Breast epithelium (tissue), 4 donors: ENCODE results near the gene ROR1. TPM values are rescaled to one million over a fixed set of nuclear protein-coding genes. Genes with fewer than 3 reads are reported as not detected.

Source experiments
- DNase-seq, 2 donors: peaks; one replicate each; pipeline ENCODE4 v3.0.0-alpha.2; 2019; ENCODE audit warnings: low spot score in 2 of 2
- H3K27ac ChIP-seq, 2 donors: fragments of 200-600 bp; sonication (generic) in 1 of 2; one replicate each; pipeline ENCODE4 v1.5.1; 2016 to 2019; ENCODE audit warnings: mild to moderate bottlenecking in 1 of 2
- H3K27me3 ChIP-seq, 2 donors: fragments of 200-600 bp; sonication (generic) in 1 of 2; one replicate each; pipeline versions ENCODE4 v1.5.1 to v1.6.0; 2017 to 2019; ENCODE audit warnings: control low read depth in 1 of 2, mild to moderate bottlenecking in 1 of 2
- H3K36me3 ChIP-seq: fragments of 200-600 bp; one replicate; pipeline ENCODE4 v1.5.1; 2019
- H3K4me1 ChIP-seq, 2 donors: fragments of 200-600 bp; sonication (generic); one replicate each; pipeline ENCODE4 v1.5.1; 2016 to 2019; ENCODE audit warnings: control low read depth in 1 of 2
- H3K4me3 ChIP-seq, 3 donors: fragments of 200-600 bp; sonication (generic); 1 replicate in 2 of 3; 2 replicates in 1 of 3; pipeline ENCODE4 v1.5.1; 2016 to 2019; ENCODE audit warnings: mild to moderate bottlenecking in 3 of 3, moderate library complexity in 2 of 3
- H3K9me3 ChIP-seq, 2 donors: fragments of 200-600 bp; sonication (generic) in 1 of 2; one replicate each; pipeline ENCODE4 v1.5.1; 2016 to 2019; ENCODE audit warnings: control low read depth in 1 of 2
- POLR2A ChIP-seq: fragments of 450-650 bp; IDR thresholded peaks from one replicate; pipeline ENCODE4 v1.6.1; 2016; ENCODE audit warnings: antibody characterized with exemption, mild to moderate bottlenecking, moderate library complexity
- POLR2AphosphoS5 ChIP-seq, 3 donors: sonication (generic); formaldehyde crosslinking; IDR thresholded peaks; one replicate each; pipeline ENCODE4 v1.6.1; 2017; ENCODE audit warnings: antibody characterized with exemption in 3 of 3
- intact Hi-C: fragments of 100-400 bp; cut with DNase I; formaldehyde crosslinking; loops from one replicate; pipeline ENCODE4 v1.15.1; 2023; ENCODE audit warnings: low total_unique reads
- total RNA-seq, 3 donors: library from RNA; depleted of rRNA; stranded (reverse); fragments of >200 nt; gene quantifications; one replicate each; pipeline ENCODE4 v1.1.0, GENCODE V29; 2016
- TF ChIP-seq, protein P1 (sequence below), 3 donors: fragments of 450-650 bp; IDR thresholded peaks; one replicate each; pipeline ENCODE4 v1.5.1; 2016 to 2017; ENCODE audit warnings: antibody characterized with exemption in 3 of 3, mild to moderate bottlenecking in 3 of 3, moderate library complexity in 3 of 3

ROR1 gene
- 10 to 100 TPM in 1 of 3 donors, 1 to 10 TPM in 2; 5.9 to 11.6 (median 7.7) TPM for total RNA-seq

DNA sequence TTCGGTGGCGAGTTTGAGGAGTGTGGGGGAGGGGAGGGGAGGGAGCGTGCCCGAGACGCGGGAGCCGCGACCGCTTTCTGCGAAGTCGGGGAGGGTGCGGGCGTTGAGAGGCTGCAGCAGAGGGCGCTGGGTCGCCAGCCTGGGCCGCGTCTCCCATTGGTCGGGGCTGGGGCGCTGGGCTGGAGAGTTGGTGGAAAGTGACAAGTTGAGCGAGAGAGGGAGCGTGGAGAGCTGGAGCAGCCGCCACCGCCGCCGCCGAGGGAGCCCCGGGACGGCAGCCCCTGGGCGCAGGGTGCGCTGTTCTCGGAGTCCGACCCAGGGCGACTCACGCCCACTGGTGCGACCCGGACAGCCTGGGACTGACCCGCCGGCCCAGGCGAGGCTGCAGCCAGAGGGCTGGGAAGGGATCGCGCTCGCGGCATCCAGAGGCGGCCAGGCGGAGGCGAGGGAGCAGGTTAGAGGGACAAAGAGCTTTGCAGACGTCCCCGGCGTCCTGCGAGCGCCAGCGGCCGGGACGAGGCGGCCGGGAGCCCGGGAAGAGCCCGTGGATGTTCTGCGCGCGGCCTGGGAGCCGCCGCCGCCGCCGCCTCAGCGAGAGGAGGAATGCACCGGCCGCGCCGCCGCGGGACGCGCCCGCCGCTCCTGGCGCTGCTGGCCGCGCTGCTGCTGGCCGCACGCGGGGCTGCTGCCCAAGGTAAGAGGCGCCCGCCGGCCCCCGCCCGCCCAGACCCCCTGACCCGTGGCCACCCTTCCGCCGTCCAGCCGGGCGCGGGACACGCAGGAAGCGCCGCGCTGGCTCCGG lies at the start of gene ROR1:
TSS of gene ROR1 (plus strand) at position 203 of the 802 bp plus-strand sequence.
- peak within 1 kb of the TSS; percentile 81 to 91 for H3K27ac ChIP-seq
- TF ChIP-seq, protein P1, sequence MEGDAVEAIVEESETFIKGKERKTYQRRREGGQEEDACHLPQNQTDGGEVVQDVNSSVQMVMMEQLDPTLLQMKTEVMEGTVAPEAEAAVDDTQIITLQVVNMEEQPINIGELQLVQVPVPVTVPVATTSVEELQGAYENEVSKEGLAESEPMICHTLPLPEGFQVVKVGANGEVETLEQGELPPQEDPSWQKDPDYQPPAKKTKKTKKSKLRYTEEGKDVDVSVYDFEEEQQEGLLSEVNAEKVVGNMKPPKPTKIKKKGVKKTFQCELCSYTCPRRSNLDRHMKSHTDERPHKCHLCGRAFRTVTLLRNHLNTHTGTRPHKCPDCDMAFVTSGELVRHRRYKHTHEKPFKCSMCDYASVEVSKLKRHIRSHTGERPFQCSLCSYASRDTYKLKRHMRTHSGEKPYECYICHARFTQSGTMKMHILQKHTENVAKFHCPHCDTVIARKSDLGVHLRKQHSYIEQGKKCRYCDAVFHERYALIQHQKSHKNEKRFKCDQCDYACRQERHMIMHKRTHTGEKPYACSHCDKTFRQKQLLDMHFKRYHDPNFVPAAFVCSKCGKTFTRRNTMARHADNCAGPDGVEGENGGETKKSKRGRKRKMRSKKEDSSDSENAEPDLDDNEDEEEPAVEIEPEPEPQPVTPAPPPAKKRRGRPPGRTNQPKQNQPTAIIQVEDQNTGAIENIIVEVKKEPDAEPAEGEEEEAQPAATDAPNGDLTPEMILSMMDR (IDR thresholded peaks at IDR 0.05) = peak; percentile 43 to 68 (median 58)
- TF ChIP-seq POLR2AphosphoS5 (IDR thresholded peaks at IDR 0.05) (peak in 1 of 3 donors; percentile 32), POLR2A (no peak)
- H3K36me3 ChIP-seq = no peaks in the 10 kb centered on the region
- peak within 1 kb of the TSS; percentile 73 to 84 (median 73) for H3K4me3 ChIP-seq
- intact Hi-C loops = no loop called here
- no peaks in the 10 kb centered on the region for H3K4me1 ChIP-seq
- H3K9me3 ChIP-seq = no peaks in the 10 kb centered on the region
- H3K27me3 ChIP-seq = no peaks in the 10 kb centered on the region
- peak; percentile 79 to 80 for DNase-seq

DNA sequence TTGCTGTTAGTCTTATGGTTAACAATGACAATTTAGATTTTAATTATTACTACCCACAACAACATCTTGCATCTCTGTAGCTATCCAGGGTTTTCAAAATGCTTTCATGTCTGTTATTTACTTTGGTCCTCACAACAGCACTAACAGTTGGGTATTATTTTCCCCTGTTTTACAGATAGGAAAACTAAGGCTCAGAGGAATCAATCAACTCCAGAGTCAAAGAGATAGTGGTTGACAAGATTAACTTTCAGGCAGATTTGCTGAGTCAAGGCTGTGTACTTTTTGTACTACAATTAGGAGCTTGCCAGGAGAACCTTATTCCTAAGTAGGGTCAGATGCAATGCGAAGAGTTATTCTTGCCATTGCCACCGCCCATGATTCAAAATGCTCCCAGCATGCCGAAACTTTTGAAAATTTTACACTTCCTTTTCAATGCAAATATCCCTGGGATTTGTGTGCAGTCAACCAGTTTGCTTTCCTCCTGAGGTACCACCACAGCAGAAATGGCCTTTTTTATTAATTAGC lies 49.4 kb upstream of the ROR1 start:
- no peak overlapping the region for H3K4me3 ChIP-seq
- DNase-seq = no peak
- intact Hi-C loops = no loop called here
- H3K36me3 ChIP-seq = no peaks in the 10 kb centered on the region
- TF ChIP-seq, protein P1 (IDR thresholded peaks at IDR 0.05) = no peak
- TF ChIP-seq POLR2AphosphoS5 (IDR thresholded peaks at IDR 0.05) (no peak), POLR2A (no peak)
- H3K27me3 ChIP-seq = no peaks in the 10 kb centered on the region
- H3K4me1 ChIP-seq = no peaks in the 10 kb centered on the region
- H3K27ac ChIP-seq = no peak overlapping the region
- H3K9me3 ChIP-seq = no peaks in the 10 kb centered on the region

DNA sequence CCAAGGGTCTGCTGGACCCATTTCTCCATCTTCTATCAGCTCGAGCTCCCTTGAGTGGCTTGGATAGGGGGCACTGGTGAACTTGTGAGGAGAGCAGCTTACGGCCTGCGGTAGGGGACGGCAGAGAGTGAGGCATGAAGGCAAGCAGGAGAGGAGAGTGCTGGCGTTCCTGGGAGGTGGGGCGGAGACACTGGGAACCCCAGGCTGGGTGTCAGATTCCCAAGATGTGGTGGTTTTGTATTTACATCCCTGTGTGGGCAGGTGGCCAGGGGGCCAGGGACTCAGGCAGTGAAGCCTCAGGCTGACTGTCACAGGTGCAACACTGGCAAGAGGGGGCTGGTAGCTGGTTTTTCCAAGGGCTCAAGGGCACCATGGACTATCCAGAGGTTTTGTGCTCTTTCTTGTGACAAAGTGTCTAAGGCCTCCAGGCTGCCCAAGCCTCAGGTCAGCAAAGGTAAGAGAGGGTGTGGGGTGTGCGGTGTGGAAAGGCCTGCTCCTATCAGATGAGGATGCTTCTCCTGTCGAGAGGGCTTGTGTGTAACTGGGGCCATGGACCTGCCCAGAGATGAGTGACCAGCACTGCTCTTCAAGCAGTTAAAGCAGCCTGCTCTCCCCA lies 45.1 kb upstream of the ROR1 start:
- Histone ChIP-seq H3K27ac (no peak overlapping the region), H3K4me1 (no peaks in the 10 kb centered on the region), H3K36me3 (no peaks in the 10 kb centered on the region), H3K4me3 (no peak overlapping the region), H3K9me3 (no peaks in the 10 kb centered on the region), H3K27me3 (no peaks in the 10 kb centered on the region)
- TF ChIP-seq POLR2A = no peak
- TF ChIP-seq, protein P1 (IDR thresholded peaks at IDR 0.05) = no peak
- no peak for TF ChIP-seq POLR2AphosphoS5 (IDR thresholded peaks at IDR 0.05)
- intact Hi-C loops = no loop called here
- DNase-seq = no peak

DNA sequence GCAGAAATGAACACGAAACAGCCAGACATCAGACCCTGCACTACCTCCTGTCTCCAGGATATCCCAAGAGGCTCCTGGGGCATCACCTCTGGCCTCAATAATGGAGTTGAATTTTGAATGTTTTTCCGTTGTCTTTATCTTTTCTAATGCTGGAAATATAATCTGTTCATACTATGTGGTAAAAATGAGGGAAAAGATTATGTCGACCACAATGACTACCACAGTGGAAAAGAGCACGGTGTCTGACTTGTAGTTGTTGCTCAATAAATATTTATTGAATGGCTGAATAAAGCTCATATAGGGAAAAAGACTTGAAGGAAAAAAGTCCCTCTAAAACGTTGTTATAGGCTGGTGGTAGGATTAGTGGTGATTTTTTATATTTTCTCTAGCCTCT lies 44.6 kb upstream of the ROR1 start:
- DNase-seq = no peak
- no peaks in the 10 kb centered on the region for H3K4me1 ChIP-seq
- H3K27me3 ChIP-seq = no peaks in the 10 kb centered on the region
- H3K36me3 ChIP-seq = no peaks in the 10 kb centered on the region
- no peak overlapping the region for H3K27ac ChIP-seq
- intact Hi-C loops = no loop called here
- H3K4me3 ChIP-seq = no peak overlapping the region
- H3K9me3 ChIP-seq = no peaks in the 10 kb centered on the region
- TF ChIP-seq, protein P1 (IDR thresholded peaks at IDR 0.05) = no peak
- TF ChIP-seq POLR2AphosphoS5 (IDR thresholded peaks at IDR 0.05) (no peak), POLR2A (no peak)

DNA sequence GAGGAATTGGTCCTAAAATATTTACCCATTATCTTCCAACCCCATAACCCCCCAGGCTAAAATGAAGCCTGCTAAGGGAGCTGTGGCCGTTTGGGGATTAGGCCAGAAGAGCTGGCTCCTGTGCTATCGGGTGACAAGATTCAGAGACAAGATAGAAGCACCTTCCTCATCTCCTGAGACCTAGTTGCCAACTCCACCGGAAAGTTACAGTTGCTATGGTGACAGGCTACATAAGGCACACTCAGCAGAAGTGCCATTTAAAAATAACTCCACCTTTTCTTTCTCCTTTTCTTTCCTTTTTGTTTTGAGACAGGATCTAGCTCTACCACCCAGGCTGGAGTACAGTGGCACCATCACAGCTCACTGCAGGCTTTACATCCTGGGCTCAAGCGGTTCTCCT lies 43.6 kb upstream of the ROR1 start:
- TF ChIP-seq, protein P1 (IDR thresholded peaks at IDR 0.05) = no peak
- no peak for TF ChIP-seq POLR2A
- no peak for TF ChIP-seq POLR2AphosphoS5 (IDR thresholded peaks at IDR 0.05)

More for the DNA sequence above, 43.6 kb upstream of the ROR1 start:
- H3K9me3 ChIP-seq = no peaks in the 10 kb centered on the region
- intact Hi-C loops = no loop called here
- no peaks in the 10 kb centered on the region for H3K27me3 ChIP-seq
- no peaks in the 10 kb centered on the region for H3K4me1 ChIP-seq
- H3K36me3 ChIP-seq = no peaks in the 10 kb centered on the region
- no peak overlapping the region for H3K27ac ChIP-seq
- DNase-seq = no peak
- no peak overlapping the region for H3K4me3 ChIP-seq
